Esophagus muscularis mucosa (tissue), 4 donors: ENCODE results near the gene MCF2L2. TPM values are rescaled to one million over a fixed set of nuclear protein-coding genes. Genes with fewer than 3 reads are reported as not detected.

Experiments
- DNase-seq: peaks from one replicate; pipeline ENCODE4 v3.0.0-alpha.2; 2017; ENCODE audit errors: extremely low spot score
- H3K27ac ChIP-seq, 4 donors: fragments of 200-600 bp; sonication (generic); replicated peaks in 1 of 4; 1 replicate in 3 of 4; 2 replicates in 1 of 4; pipeline ENCODE4 v1.5.1; 2016 to 2019; ENCODE audit warnings: mild to moderate bottlenecking in 1 of 4
- H3K27me3 ChIP-seq, 4 donors: fragments of 200-600 bp; sonication (generic); one replicate each; pipeline versions ENCODE4 v1.5.1 to v1.6.0; 2016 to 2019
- H3K36me3 ChIP-seq, 4 donors: fragments of 200-600 bp; sonication (generic); one replicate each; pipeline ENCODE4 v1.5.1; 2016 to 2019
- H3K4me1 ChIP-seq, 4 donors: fragments of 200-600 bp; sonication (generic); one replicate each; pipeline ENCODE4 v1.5.1; 2016 to 2019
- H3K4me3 ChIP-seq, 4 donors: fragments of 200-600 bp; sonication (generic); 1 replicate in 2 of 4; 2 replicates in 2 of 4; pipeline ENCODE4 v1.5.1; 2016 to 2019; ENCODE audit warnings: mild to moderate bottlenecking in 4 of 4, moderate library complexity in 1 of 4
- H3K9me3 ChIP-seq, 4 donors: fragments of 200-600 bp; sonication (generic); 1 replicate in 3 of 4; 2 replicates in 1 of 4; pipeline ENCODE4 v1.5.1; 2016 to 2019
- EP300 ChIP-seq: sonication (generic); formaldehyde crosslinking; IDR thresholded peaks from one replicate; pipeline ENCODE4 v1.6.1; 2017; ENCODE audit warnings: antibody characterized with exemption
- POLR2A ChIP-seq: fragments of 450-650 bp; IDR thresholded peaks from one replicate; pipeline ENCODE4 v1.6.1; 2017; ENCODE audit warnings: antibody characterized with exemption, moderate library complexity, mild to moderate bottlenecking, low read depth
- POLR2AphosphoS5 ChIP-seq, 2 donors: sonication (generic); formaldehyde crosslinking; IDR thresholded peaks; one replicate each; pipeline ENCODE4 v1.6.1; 2017; ENCODE audit warnings: antibody characterized with exemption in 2 of 2
- WGBS: methylation state at CpG from one replicate; pipeline ENCODE4 v1.1.5; 2018; 5-methylcytosine and 5-hydroxymethylcytosine counted together
- intact Hi-C: fragments of 100-400 bp; cut with DNase I; formaldehyde crosslinking; loops from one replicate; pipeline ENCODE4 v1.15.1; 2023
- total RNA-seq, 4 donors: library from RNA; depleted of rRNA; stranded (reverse); fragments of >200 nt; gene quantifications; one replicate each; pipeline versions ENCODE4 v1.1.0 to v1.2.1, GENCODE V29; 2016
- TF ChIP-seq, protein P1 (sequence below), 3 experiments: fragments of 200-600 bp in 2 of 3; fragments of 450-650 bp in 1 of 3; sonication (generic) in 2 of 3; IDR thresholded peaks; one replicate each; pipeline ENCODE4 v1.5.1; 2017 to 2019; ENCODE audit warnings: antibody characterized with exemption in 3 of 3, mild to moderate bottlenecking in 2 of 3, moderate library complexity in 1 of 3

Gene MCF2L2
- total RNA-seq, 4 donors from 2014 or later: 0.99 to 3.3 (median 1.3) TPM

DNA sequence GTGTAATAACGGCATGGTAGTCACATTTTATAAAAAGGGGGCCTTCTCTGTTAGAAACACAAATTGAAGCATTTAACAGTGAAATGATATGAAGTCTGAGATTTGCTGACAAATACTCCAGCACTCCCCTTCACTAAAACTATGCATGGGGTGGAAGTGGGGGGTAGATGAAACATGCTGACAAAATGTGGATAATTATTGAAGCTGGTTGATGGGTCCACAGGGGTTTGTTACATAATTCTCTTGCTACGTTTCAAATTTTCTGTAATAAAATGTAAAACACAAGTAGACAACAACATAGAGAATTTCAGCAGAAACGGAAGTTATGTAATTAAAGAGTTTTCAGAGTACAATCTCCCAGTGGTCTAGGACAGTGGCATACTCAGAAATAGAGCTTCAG is 37.0 kb downstream of the MCF2L2 start:
- Histone ChIP-seq H3K27ac (no peak overlapping the region), H3K27me3 (no peaks in the 10 kb centered on the region), H3K9me3 (no peaks in the 10 kb centered on the region), H3K4me3 (no peak overlapping the region), H3K36me3 (no peaks in the 10 kb centered on the region), H3K4me1 (peaks cover 0 to 4% (median 0%) of the 10 kb centered on the region in 4 donors)
- TF ChIP-seq, protein P1, sequence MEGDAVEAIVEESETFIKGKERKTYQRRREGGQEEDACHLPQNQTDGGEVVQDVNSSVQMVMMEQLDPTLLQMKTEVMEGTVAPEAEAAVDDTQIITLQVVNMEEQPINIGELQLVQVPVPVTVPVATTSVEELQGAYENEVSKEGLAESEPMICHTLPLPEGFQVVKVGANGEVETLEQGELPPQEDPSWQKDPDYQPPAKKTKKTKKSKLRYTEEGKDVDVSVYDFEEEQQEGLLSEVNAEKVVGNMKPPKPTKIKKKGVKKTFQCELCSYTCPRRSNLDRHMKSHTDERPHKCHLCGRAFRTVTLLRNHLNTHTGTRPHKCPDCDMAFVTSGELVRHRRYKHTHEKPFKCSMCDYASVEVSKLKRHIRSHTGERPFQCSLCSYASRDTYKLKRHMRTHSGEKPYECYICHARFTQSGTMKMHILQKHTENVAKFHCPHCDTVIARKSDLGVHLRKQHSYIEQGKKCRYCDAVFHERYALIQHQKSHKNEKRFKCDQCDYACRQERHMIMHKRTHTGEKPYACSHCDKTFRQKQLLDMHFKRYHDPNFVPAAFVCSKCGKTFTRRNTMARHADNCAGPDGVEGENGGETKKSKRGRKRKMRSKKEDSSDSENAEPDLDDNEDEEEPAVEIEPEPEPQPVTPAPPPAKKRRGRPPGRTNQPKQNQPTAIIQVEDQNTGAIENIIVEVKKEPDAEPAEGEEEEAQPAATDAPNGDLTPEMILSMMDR (IDR thresholded peaks at IDR 0.05): no peak
- intact Hi-C loops: no loop called here
- 87% methylated on average over 3 of the region's 3 CpGs for WGBS
- DNase-seq: no peak

DNA sequence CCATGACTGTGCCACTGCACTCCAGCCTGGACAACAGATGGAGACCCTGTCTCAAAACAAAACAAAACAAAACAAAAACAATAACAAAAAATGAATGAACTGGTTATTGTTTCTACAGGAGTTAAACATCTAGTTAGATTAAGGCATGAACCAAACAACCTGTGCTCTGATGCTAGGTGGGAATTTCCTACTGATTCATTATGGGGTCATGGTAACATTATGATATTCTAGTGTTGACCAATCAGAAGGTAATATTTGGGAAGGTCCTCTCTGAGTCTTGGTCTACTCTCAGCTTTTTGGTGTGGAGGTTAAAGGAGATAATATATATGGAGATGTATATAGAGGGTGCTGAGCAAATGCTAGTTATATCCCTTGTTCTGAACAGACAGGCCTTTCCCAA is 37.6 kb downstream of the MCF2L2 start:
- no peak overlapping the region for H3K4me3 ChIP-seq
- H3K27ac ChIP-seq: no peak overlapping the region
- DNase-seq: no peak
- peaks cover 0 to 4% (median 0%) of the 10 kb centered on the region in 4 donors for H3K4me1 ChIP-seq
- no peaks in the 10 kb centered on the region for H3K27me3 ChIP-seq
- intact Hi-C loops: no loop called here
- no peak for TF ChIP-seq POLR2AphosphoS5 (IDR thresholded peaks at IDR 0.05)
- TF ChIP-seq, protein P1 (IDR thresholded peaks at IDR 0.05): no peak
- no peak for TF ChIP-seq POLR2A
- no peak for TF ChIP-seq EP300
- no peaks in the 10 kb centered on the region for H3K9me3 ChIP-seq
- no peaks in the 10 kb centered on the region for H3K36me3 ChIP-seq

DNA sequence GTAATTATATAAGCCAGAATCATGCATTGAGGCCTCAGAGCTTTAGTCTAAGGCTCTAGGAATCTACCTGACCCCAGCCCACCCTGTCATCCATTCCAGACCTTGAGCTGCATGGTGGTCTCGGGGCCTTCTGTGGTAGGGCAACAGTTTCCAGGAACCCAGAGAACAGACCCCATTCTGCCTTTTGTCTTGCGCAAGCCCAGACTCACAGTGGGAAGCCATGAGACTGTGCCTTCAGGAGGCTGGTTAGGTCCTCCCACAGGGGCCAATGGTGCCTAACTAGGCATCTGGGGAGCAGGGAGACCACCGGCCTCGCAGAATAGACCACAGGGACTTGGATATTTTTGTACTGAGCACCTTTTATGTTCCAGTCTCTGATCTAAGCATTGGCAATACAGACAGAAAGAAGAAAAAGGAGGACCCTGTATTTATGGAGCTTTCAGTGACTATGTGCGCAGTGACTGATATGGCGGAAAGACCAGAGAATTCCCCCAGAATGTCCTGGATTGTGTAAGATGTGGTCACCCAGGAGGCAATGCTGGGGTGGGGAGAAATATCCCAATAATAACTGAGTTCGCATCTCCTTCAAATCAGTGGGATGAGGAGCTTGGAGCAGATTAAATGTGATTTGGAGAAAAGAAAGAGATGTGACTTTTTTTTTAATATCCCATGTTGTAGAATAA is 40.1 kb downstream of the MCF2L2 start:
- intact Hi-C loops: no loop called here
- Histone ChIP-seq H3K9me3 (no peaks in the 10 kb centered on the region), H3K36me3 (no peaks in the 10 kb centered on the region), H3K27ac (no peak overlapping the region), H3K4me1 (peaks cover 0 to 4% (median 2%) of the 10 kb centered on the region in 4 donors), H3K27me3 (no peaks in the 10 kb centered on the region), H3K4me3 (no peak overlapping the region)
- no peak for DNase-seq
- 92% methylated on average over 6 of the region's 7 CpGs for WGBS
- TF ChIP-seq EP300 (no peak), POLR2A (no peak), POLR2AphosphoS5 (IDR thresholded peaks at IDR 0.05) (no peak)
- TF ChIP-seq, protein P1 (IDR thresholded peaks at IDR 0.05): no peak

DNA sequence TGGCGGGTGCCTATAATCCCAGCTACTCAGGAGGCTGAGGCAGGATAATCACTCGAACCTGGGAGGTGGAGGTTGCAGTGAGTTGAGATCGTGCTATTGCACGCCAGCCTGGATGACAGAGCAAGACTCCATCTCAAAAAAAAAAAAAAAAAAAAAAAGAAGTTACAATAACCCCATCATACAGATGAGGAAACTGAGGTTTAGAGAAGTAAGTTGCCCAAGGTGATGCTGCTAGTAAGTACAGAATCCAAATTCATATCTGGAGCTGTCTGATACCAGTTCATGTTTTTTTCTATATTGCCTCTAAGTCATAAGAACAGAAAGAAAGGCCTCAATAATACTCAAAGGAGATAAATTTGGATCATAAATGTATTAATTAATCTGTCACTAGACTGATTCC is 40.6 kb downstream of the MCF2L2 start:
- 69% methylated on average over 4 of the region's 4 CpGs for WGBS
- Histone ChIP-seq H3K9me3 (no peaks in the 10 kb centered on the region), H3K27ac (no peak overlapping the region), H3K27me3 (no peaks in the 10 kb centered on the region), H3K4me1 (peaks cover 0 to 3% (median 2%) of the 10 kb centered on the region in 4 donors), H3K4me3 (no peak overlapping the region), H3K36me3 (no peaks in the 10 kb centered on the region)
- intact Hi-C loops: no loop called here
- no peak for TF ChIP-seq POLR2AphosphoS5 (IDR thresholded peaks at IDR 0.05)
- TF ChIP-seq POLR2A: no peak
- TF ChIP-seq, protein P1 (IDR thresholded peaks at IDR 0.05): no peak
- TF ChIP-seq EP300: no peak
- no peak for DNase-seq

DNA sequence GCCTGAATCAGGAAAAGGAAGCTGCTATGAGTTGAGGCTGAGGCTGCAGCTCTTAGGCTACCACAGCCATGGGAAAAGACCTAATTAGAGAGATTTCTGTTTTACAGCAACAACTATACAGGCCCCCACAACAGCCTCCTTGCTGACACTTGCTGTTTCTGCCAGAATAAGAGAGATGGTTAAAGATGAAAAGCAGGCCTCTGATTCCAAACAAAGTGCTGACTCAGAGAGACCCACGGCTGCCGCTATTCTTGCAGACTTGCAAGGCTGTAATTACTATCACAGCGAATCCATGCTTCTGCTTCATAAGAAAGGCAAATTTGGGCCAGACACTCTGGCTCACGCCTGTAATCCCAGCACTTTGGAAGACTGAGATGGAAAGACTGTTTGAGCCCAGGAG is 41.8 kb downstream of the MCF2L2 start:
- Histone ChIP-seq H3K9me3 (no peaks in the 10 kb centered on the region), H3K4me1 (peaks cover 0 to 3% (median 0%) of the 10 kb centered on the region in 4 donors), H3K27ac (no peak overlapping the region), H3K27me3 (no peaks in the 10 kb centered on the region), H3K36me3 (no peaks in the 10 kb centered on the region), H3K4me3 (no peak overlapping the region)
- TF ChIP-seq, protein P1 (IDR thresholded peaks at IDR 0.05): no peak
- no peak for TF ChIP-seq EP300
- TF ChIP-seq POLR2A: no peak
- no peak for TF ChIP-seq POLR2AphosphoS5 (IDR thresholded peaks at IDR 0.05)
- DNase-seq: no peak
- 84% methylated on average over 4 of the region's 4 CpGs for WGBS
- intact Hi-C loops: no loop called here
